Adipocyte (in vitro differentiated cells): ENCODE data around the gene OLFML1.
A peak's percentile ranks its signal among the peaks of the same experiment; 100 is the strongest.
"Not testable (repeated sequence)": the region's sequence is repeated elsewhere in the genome, so short reads cannot be mapped to it uniquely, and the experiment has no call there.

Source experiments
- DNase-seq: peaks from one replicate; pipeline ENCODE4 v3.0.0-alpha.2; 2015; ENCODE audit warnings: low read depth
- H3K27me3 ChIP-seq: replicated peaks from 2 replicates; pipeline ENCODE4 v1.7.0; 2013; ENCODE audit warnings: mild to moderate bottlenecking, low read length, moderate library complexity; ENCODE audit not compliant: control insufficient read depth, insufficient read depth
- H3K36me3 ChIP-seq: 2 replicates; pipeline ENCODE4 v1.7.0; 2013; ENCODE audit warnings: low read length, mild to moderate bottlenecking, moderate library complexity; ENCODE audit not compliant: control insufficient read depth, insufficient read depth, severe bottlenecking
- H3K4me1 ChIP-seq: 2 replicates; pipeline ENCODE4 v1.7.0; 2013; ENCODE audit warnings: mild to moderate bottlenecking, low read length, moderate library complexity; ENCODE audit not compliant: control insufficient read depth, insufficient read depth
- H3K4me3 ChIP-seq: 2 replicates; pipeline ENCODE4 v1.7.0; 2013; ENCODE audit warnings: mild to moderate bottlenecking, low read length, moderate library complexity
- H3K9ac ChIP-seq: 2 replicates; pipeline ENCODE4 v1.7.0; 2013; ENCODE audit warnings: mild to moderate bottlenecking, low read length, moderate library complexity
- H3K9me3 ChIP-seq: 2 replicates; pipeline ENCODE4 v1.7.0; 2013; ENCODE audit warnings: mild to moderate bottlenecking, low read length, moderate library complexity; ENCODE audit not compliant: control insufficient read depth

Gene OLFML1

GRCh38 chr11:7512525-7513233 lies 27.4 kb downstream of the OLFML1 start:
- Histone ChIP-seq H3K36me3 (no peaks in the 10 kb centered on the region), H3K9me3 (no peaks in the 10 kb centered on the region), H3K4me1 (peaks cover 30% of the 10 kb centered on the region), H3K9ac (peak overlapping the region; percentile 88), H3K4me3 (peak overlapping the region; percentile 90), H3K27me3 (no peaks in the 10 kb centered on the region)
- no peak for DNase-seq

GRCh38 chr11:7513234-7514098 lies 28.2 kb downstream of the OLFML1 start, which contains the start of gene PPFIBP2:
TSS of gene PPFIBP2 (plus strand) at chr11:7513999. CDS start at chr11:7549476, 35,477 bp downstream.
- peak; percentile 88 for DNase-seq
- Histone ChIP-seq H3K27me3 (no peaks in the 10 kb centered on the region), H3K9ac (peak within 1 kb of the TSS; percentile 88), H3K4me3 (peak within 1 kb of the TSS; percentile 90), H3K9me3 (no peaks in the 10 kb centered on the region), H3K4me1 (peaks cover 30% of the 10 kb centered on the region), H3K36me3 (no peaks in the 10 kb centered on the region)

- Histone ChIP-seq H3K4me3 (peak overlapping the region; percentile 90), H3K27me3 (no peaks in the 10 kb centered on the region), H3K36me3 (no peaks in the 10 kb centered on the region), H3K9ac (peak overlapping the region; percentile 88), H3K4me1 (peaks cover 30% of the 10 kb centered on the region), H3K9me3 (no peaks in the 10 kb centered on the region)
- peak; percentile 31 for DNase-seq
Measured at GRCh38 chr11:7514099-7514591, 28.8 kb downstream of the OLFML1 start.

- peaks cover 32% of the 10 kb centered on the region for H3K4me1 ChIP-seq
- no peaks in the 10 kb centered on the region for H3K27me3 ChIP-seq
- H3K9ac ChIP-seq, result no peak overlapping the region
- DNase-seq, result no peak
- no peak overlapping the region for H3K4me3 ChIP-seq
- no peaks in the 10 kb centered on the region for H3K36me3 ChIP-seq
- H3K9me3 ChIP-seq, result no peaks in the 10 kb centered on the region
Measured at GRCh38 chr11:7515447-7515886, 30.2 kb downstream of the OLFML1 start.

- no peak for DNase-seq
- H3K9ac ChIP-seq, result no peak overlapping the region
- H3K4me3 ChIP-seq, result no peak overlapping the region
- H3K36me3 ChIP-seq, result no peaks in the 10 kb centered on the region
- H3K4me1 ChIP-seq, result peaks cover 37% of the 10 kb centered on the region
- no peaks in the 10 kb centered on the region for H3K9me3 ChIP-seq
- H3K27me3 ChIP-seq, result no peaks in the 10 kb centered on the region
Measured at GRCh38 chr11:7516475-7516874, 31.2 kb downstream of the OLFML1 start.

GRCh38 chr11:7517743-7518142 lies 32.4 kb downstream of the OLFML1 start:
- not testable (repeated sequence) for H3K27me3 ChIP-seq, H3K9ac ChIP-seq, H3K36me3 ChIP-seq, H3K4me3 ChIP-seq, DNase-seq, H3K9me3 ChIP-seq
- peaks cover 32% of the 10 kb centered on the region for H3K4me1 ChIP-seq

- no peaks in the 10 kb centered on the region for H3K36me3 ChIP-seq
- H3K9me3 ChIP-seq, result no peaks in the 10 kb centered on the region
- no peaks in the 10 kb centered on the region for H3K27me3 ChIP-seq
- H3K4me3 ChIP-seq, result no peak overlapping the region
- H3K9ac ChIP-seq, result no peak overlapping the region
- no peak for DNase-seq
- H3K4me1 ChIP-seq, result peaks cover 39% of the 10 kb centered on the region
Measured at GRCh38 chr11:7518811-7519562, 33.7 kb downstream of the OLFML1 start.

GRCh38 chr11:7520011-7520942 lies 35.0 kb downstream of the OLFML1 start:
- H3K36me3 ChIP-seq, result no peaks in the 10 kb centered on the region
- no peak for DNase-seq
- peaks cover 39% of the 10 kb centered on the region for H3K4me1 ChIP-seq
- no peak overlapping the region for H3K9ac ChIP-seq
- no peaks in the 10 kb centered on the region for H3K27me3 ChIP-seq
- no peaks in the 10 kb centered on the region for H3K9me3 ChIP-seq
- peak overlapping the region; percentile 10 for H3K4me3 ChIP-seq

- Histone ChIP-seq H3K27me3 (no peaks in the 10 kb centered on the region), H3K9me3 (no peaks in the 10 kb centered on the region), H3K4me1 (peaks cover 37% of the 10 kb centered on the region), H3K9ac (no peak overlapping the region), H3K36me3 (no peaks in the 10 kb centered on the region), H3K4me3 (peak overlapping the region; percentile 10)
- DNase-seq, result no peak
Measured at GRCh38 chr11:7520981-7521487, 35.7 kb downstream of the OLFML1 start.

- peaks cover 37% of the 10 kb centered on the region for H3K4me1 ChIP-seq
- H3K9me3 ChIP-seq, result no peaks in the 10 kb centered on the region
- H3K4me3 ChIP-seq, result no peak overlapping the region
- H3K9ac ChIP-seq, result no peak overlapping the region
- no peaks in the 10 kb centered on the region for H3K36me3 ChIP-seq
- no peak for DNase-seq
- H3K27me3 ChIP-seq, result no peaks in the 10 kb centered on the region
Measured at GRCh38 chr11:7522121-7522520, 36.8 kb downstream of the OLFML1 start.
